Activated CD8-positive, alpha-beta memory T cell treated with anti-CD3 and anti-CD28 coated beads, Interleukin-2, amount 50 U/mL, for 4 hours (primary cell): Measurements from ENCODE around the gene XPNPEP2.
"Not testable (repeated sequence)": the region's sequence is repeated elsewhere in the genome, so short reads cannot be mapped to it uniquely, and the experiment has no call there.

Experiments used
- DNase-seq: peaks from one replicate; pipeline ENCODE4 v3.0.0-alpha.2; 2020

The XPNPEP2 gene

GRCh38 chrX:129719931-129720530 is 18.7 kb upstream of the XPNPEP2 start:
- no peak for DNase-seq

GRCh38 chrX:129720741-129721140 is 18.0 kb upstream of the XPNPEP2 start:
- no peak for DNase-seq

GRCh38 chrX:129721414-129721813 is 17.4 kb upstream of the XPNPEP2 start:
- no peak for DNase-seq

- DNase-seq = no peak
These were observed 16.9 kb upstream of the XPNPEP2 start for GRCh38 chrX:129721870-129722269.

- DNase-seq = no peak
These were observed 15.3 kb upstream of the XPNPEP2 start for GRCh38 chrX:129723511-129723910.

- no peak for DNase-seq
These were observed 14.0 kb upstream of the XPNPEP2 start for GRCh38 chrX:129724754-129725153.

- peak; percentile 33 for DNase-seq
These were observed 12.3 kb upstream of the XPNPEP2 start for GRCh38 chrX:129726307-129727111.

GRCh38 chrX:129728061-129728460 is 10.7 kb upstream of the XPNPEP2 start:
- DNase-seq = no peak

GRCh38 chrX:129731228-129731627 is 7.6 kb upstream of the XPNPEP2 start:
- DNase-seq = no peak

- no peak for DNase-seq
These were observed 5.9 kb upstream of the XPNPEP2 start for GRCh38 chrX:129732857-129733256.

GRCh38 chrX:129733335-129733734 is 5.4 kb upstream of the XPNPEP2 start:
- DNase-seq = no peak

GRCh38 chrX:129736491-129736890 is 2.3 kb upstream of the XPNPEP2 start:
- DNase-seq = no peak

GRCh38 chrX:129737916-129738315 is 863 bp upstream of the XPNPEP2 start:
- no peak for DNase-seq

- no peak for DNase-seq
These were observed 799 bp downstream of the XPNPEP2 start for GRCh38 chrX:129739578-129739977.

GRCh38 chrX:129741880-129742758 is 3.3 kb downstream of the XPNPEP2 start:
- no peak for DNase-seq

GRCh38 chrX:129742759-129743152 is 4.0 kb downstream of the XPNPEP2 start:
- DNase-seq = not testable (repeated sequence)

GRCh38 chrX:129743821-129744220 is 5.0 kb downstream of the XPNPEP2 start:
- DNase-seq = no peak

GRCh38 chrX:129744861-129745321 is 6.1 kb downstream of the XPNPEP2 start:
- DNase-seq = no peak

GRCh38 chrX:129746557-129747470 is 8.0 kb downstream of the XPNPEP2 start:
- DNase-seq = no peak

- DNase-seq = no peak
These were observed 8.8 kb downstream of the XPNPEP2 start for GRCh38 chrX:129747533-129747932.

- DNase-seq = no peak
These were observed 9.5 kb downstream of the XPNPEP2 start for GRCh38 chrX:129748305-129748704.

GRCh38 chrX:129749069-129749468 is 10.3 kb downstream of the XPNPEP2 start:
- DNase-seq = no peak
